ENCODE measurements around the gene WDPCP.
"Not testable (repeated sequence)": the region's sequence is repeated elsewhere in the genome, so short reads cannot be mapped to it uniquely, and the experiment has no call there.

Gene WDPCP

DNA sequence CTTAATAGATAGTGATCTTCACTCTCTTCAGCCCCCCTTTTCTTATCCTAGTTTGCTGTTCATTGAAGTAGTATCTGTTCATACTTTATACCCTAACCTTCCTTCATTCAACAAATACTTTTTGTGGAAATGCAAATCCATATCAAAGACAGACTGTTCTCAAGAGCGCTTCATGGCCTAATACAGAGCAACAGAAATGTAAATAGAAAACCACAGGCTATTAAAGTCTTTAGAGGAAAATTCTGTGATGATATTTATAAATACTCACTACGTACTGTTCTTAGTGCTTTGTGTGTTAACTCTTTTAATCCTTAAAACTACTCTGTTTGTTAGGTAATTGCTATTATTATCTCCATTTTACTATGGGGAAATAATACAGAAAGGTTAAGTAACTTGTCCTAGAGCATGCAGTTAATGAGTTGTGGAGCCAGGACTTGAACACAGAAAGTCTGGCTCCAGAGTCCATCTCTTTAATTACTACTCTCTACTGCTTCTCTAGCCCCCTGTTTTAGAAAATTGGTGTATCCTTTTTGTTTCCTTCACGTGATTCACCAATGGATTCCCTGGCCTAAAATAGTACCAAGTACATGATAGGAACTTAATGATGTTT, 3.4 kb upstream of the WDPCP start:
- in situ Hi-C loops (cut with MboI; ENCODE audit: low sequenced_read_pairs) = no loop called here

DNA sequence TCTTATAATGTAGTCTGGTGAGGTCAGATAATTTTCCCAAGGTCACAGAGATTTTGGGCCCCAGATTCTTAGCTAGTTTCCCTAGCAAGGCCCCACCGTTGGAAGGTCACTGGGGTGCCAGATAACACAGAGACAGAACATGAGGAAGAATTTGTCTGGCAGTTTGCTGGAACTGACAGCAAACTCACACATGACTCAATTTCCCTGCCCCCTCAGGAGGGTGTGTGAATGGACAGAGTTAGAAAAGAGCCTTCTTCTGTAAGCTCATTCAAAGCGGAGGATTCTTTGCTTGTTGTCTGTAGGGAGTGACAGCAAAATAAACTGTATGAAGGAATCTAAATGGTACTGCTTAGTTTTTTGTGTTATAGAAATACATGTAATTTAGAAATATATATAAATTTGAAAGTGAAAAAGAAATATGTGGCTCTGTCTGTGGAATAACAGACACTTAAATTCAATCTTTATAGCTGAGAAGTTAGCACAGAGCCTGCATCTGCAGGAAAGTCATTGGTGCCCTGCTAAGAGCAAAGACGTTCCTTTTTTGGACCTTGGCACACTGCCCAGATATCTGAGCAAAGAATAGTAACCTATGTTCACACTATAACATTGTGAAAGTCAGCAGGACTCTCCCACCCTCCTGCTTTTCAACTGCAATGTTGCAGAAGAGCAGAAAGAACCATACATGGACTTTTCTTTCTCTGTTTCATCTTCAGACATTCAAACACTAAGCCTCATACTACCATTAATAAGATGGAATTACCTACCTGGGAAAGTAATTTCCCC, 2.5 kb upstream of the WDPCP start:
- in situ Hi-C loops (cut with MboI; ENCODE audit: low sequenced_read_pairs) = no loop called here

DNA sequence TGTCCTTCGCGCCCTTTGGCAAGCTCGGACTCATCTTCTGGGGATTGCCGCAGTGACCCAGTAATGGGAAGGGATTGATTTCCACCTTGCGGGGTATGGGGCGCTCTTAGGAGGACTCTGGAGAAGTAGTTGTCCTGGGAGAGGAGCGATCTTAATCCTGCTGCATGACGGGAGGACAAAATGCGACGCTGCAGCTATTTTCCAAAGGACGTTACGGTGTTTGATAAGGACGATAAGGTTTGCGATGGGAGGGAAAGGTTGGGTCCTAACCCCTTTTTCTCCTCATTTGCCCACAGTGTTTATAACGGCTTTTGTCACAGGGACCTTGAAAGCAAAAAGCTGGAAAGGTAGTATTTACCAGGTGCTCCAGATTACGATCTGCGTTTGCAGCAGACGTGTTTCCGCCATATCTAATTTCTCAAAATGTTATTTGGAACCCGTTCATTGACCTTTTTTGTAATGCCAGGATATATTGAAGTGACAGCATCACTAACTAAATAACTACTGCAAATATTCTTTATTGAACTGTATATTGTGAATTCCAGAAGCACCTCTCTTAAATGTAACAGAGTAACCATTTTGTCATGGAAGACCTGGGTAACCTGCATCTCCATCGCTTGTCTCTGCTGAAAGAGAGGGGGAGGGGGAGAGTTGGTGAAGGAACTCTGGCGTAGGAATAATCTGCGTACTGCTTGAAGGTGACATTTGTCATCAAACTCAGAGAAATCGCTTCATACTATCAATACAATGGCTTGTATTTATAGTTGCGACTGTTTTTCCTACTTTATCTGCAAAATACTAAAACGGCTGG, 1.1 kb upstream of the WDPCP start:
- in situ Hi-C loops (cut with MboI; ENCODE audit: low sequenced_read_pairs) = no loop called here

- in situ Hi-C loops (cut with MboI; ENCODE audit: low sequenced_read_pairs) = no loop called here
These were observed 378 bp downstream of the WDPCP start for GRCh38 chr2:63587814-63588384.

DNA sequence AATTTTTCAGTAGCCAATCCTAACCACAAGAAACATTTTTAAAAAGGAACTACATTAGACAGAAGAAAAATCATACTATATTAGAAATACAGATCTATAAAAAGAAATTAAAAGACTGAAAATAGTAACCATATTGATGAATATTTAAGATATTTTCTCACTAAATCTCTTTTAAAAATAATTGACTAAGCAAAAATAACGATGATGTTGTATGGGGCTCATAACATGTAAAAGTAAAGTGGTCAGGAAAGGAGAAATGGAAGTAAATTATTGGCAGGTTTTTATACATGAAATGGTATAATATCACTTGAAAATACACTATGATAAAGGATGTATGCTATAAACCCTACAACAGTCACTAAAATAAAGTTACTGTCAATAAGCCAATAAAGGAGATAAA, 5.4 kb downstream of the WDPCP start:
- in situ Hi-C loops (cut with MboI; ENCODE audit: low sequenced_read_pairs) = no loop called here

- in situ Hi-C loops (cut with MboI; ENCODE audit: low sequenced_read_pairs) = no loop called here
These were observed 6.8 kb downstream of the WDPCP start for GRCh38 chr2:63581298-63581961.

DNA sequence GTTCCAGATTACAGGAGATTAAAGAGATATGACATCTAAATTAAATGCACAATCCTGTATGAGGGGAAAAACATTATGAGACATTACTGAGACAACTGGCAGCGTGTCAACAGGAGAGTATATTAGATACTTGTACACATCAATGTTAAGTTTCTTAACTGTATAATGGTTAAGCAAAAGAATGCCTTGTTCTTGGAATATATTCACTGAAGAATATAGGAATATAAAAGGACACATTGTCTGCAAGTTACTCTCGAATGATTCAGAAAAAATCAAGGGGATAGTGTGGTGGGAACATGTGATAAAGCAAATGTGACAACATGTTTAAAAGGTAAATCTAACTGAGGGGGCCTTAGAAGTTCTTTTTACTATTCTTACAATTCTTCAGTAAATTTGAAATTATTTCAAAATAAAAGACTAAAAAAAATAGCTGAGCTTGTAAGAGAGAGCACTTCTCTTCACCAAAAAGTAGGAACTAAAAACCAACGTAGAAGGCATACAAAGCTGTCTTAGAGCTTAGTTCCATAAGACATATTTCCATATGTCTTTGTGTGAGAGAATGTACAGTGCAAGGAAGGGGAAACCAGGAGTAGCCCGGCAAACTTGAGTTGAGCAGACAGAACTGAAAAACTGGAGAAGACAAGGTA, 7.5 kb downstream of the WDPCP start:
- in situ Hi-C loops (cut with MboI; ENCODE audit: low sequenced_read_pairs) = no loop called here

DNA sequence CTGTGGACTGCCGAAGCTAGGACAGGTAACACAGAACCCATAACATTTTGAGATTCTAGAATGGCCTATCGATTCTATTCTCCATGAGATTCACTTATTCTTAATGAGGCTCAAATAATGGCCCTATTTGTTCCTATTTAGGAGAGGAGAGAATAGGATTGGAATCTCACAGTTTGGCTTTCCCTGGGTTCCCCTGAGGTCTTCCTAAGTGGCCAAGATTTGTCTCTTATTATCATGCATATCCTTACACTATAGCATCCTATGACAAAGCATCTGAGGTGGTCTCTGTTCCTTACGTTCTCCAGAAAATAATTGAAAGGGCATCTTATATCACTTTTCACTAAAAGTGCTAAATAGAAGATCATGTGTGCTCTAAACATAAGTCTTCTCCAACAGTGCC, 9.5 kb downstream of the WDPCP start:
- in situ Hi-C loops (cut with MboI; ENCODE audit: low sequenced_read_pairs) = no loop called here

- in situ Hi-C loops (cut with MboI; ENCODE audit: low sequenced_read_pairs) = no loop called here
These were observed 11.7 kb downstream of the WDPCP start for GRCh38 chr2:63576546-63576945.

DNA sequence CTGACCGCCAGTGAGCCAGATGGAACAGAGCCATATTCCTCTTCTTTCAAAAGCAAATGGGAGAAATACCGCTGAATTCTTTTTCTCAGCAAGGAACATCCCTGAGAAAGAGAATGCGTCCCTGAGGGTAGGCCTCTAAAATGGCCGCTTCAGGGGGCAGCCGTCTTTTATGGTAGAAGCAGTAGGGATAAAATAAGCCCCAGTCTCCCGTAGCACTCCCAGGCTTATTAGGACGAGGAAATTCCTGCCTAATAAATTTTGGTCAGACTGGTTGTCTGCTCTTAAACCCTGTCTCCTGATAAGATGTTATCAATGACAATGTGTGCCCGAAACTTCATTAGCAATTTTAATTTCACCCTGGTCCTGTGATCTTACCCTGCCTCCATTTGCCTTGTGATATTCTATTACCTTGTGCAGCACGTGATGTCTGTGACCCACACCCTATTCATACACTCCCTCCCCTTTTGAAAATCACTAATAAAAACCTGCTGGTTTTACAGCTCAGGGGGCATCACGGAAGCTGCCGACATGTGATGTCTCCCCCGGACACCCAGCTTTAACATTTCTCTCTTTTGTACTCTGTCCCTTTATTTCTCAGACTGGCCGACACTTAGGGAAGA, 14.4 kb downstream of the WDPCP start:
- in situ Hi-C loops (cut with MboI; ENCODE audit: low sequenced_read_pairs) = not testable (repeated sequence)

GRCh38 chr2:63573026-63573425, 15.3 kb downstream of the WDPCP start:
- in situ Hi-C loops (cut with MboI; ENCODE audit: low sequenced_read_pairs) = not testable (repeated sequence)

DNA sequence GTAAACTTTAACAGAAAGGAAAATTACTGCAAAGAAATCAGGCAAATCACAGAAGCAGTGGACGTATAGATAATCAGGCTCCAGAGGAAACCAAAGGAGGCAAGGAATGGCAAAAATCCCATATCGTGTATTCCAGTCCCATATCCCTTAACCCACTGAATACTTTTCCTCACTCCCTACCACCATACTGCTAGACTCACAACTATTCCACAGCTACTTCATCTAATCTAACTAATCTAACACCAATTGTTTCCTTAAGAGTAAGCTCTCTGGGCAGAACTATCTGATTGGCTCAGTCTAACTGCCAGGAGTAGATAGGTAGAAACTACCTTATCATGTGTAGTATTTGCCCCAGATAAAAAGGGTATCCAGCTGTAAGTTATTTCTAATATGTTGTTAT, 16.3 kb downstream of the WDPCP start:
- in situ Hi-C loops (cut with MboI; ENCODE audit: low sequenced_read_pairs) = no loop called here

- in situ Hi-C loops (cut with MboI; ENCODE audit: low sequenced_read_pairs) = no loop called here
These were observed 17.0 kb downstream of the WDPCP start for GRCh38 chr2:63571291-63571690.

DNA sequence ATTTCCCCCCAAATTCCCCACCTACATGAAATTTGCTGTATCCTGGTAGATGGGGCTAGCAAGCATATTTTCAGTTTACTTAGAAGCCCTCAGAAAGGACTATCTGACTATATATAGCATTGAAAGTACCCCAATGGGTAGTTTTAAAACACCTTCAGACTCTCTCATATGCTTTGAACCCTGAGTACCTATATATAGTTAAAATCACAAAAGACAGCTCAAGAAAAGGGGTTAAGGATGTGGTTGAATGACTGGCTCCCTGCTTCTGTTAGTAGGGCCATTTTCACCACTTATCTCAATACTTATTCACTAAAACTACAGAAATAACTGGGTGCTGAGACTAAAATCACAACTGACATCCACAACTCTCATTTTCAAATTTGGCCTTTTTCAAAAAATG, 18.5 kb downstream of the WDPCP start:
- in situ Hi-C loops (cut with MboI; ENCODE audit: low sequenced_read_pairs) = no loop called here

- in situ Hi-C loops (cut with MboI; ENCODE audit: low sequenced_read_pairs) = no loop called here
These were observed 25.5 kb downstream of the WDPCP start for GRCh38 chr2:63562751-63563150.

- in situ Hi-C loops (cut with MboI; ENCODE audit: low sequenced_read_pairs) = not testable (repeated sequence)
These were observed 29.4 kb downstream of the WDPCP start for GRCh38 chr2:63558922-63559321.

GRCh38 chr2:63557819-63558218, 30.5 kb downstream of the WDPCP start:
- in situ Hi-C loops (cut with MboI; ENCODE audit: low sequenced_read_pairs) = not testable (repeated sequence)

DNA sequence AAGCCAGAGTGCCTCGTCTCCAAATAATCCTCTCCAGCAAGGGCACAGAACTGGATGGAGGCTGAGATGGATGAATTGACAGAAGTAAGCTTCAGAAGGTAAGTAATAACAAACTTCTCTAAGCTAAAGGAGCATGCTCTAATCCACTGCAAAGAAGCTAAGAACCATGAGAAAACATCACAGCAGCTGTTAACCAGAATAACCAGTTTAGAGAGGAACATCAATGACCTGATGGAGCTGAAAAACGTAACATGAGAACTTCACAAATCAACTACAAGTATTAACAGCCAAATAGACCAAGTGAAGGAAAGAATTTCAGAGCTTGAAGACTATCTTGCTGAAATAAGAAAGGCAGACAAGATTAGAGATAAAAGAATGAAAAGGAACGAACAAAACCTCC, 32.3 kb downstream of the WDPCP start:
- in situ Hi-C loops (cut with MboI; ENCODE audit: low sequenced_read_pairs) = no loop called here

DNA sequence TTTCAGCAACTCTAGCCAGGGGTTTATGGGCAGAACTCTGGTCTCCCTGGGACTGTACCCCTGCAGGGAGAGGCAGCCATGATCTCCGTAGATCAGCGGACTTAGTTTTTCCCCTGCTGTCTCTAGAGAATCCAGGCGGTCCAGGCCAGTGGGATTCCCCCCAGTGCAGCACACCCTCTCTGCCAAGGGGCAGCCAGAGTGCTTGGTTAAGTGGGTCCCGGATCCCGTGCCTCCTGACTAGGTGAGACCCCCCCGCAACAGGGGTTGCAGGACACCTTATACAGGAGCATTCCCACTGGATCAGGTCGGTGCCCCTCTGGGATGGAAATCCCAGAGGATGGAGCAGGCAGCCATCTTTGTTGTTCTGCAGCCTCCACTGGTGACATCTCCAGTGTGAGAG, 33.0 kb downstream of the WDPCP start:
- in situ Hi-C loops (cut with MboI; ENCODE audit: low sequenced_read_pairs) = no loop called here

DNA sequence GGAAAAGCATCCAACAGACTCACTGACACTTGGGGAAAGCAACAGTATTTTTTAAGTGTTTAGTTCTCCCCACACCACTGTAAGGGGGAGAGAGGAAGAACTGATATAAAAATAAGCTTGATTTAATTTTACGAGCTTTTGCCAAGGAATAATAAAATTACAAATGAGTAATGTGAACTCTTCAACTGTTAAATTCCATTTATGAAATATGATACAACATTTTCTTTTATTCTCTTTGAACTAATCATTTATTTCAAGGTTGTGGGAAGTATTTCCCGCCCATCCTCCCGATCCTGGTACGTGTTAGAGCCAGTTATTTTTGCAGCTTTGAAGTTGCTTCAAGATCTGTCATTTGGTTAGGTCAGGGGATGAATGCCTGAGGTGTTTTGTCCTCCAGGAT, 35.2 kb downstream of the WDPCP start:
- in situ Hi-C loops (cut with MboI; ENCODE audit: low sequenced_read_pairs) = no loop called here

All from HL-60/S4 (cell line).